Kidney (tissue), 14 donors: ENCODE data around the gene ZNF273. TPM values are rescaled to one million over a fixed set of nuclear protein-coding genes. Genes with fewer than 3 reads are reported as not detected.

Source experiments
- DNase-seq, 5 donors: peaks; one replicate each; pipeline ENCODE4 v3.0.0-alpha.2; 2013 to 2020
- FAIRE-seq: peaks from 2 replicates; lab custom pipeline; 2012; peaks lifted over from hg19 to GRCh38; lab: Jason Lieb, UNC
- H3K27ac ChIP-seq, 2 donors: one replicate each; pipeline ENCODE4 v1.7.0; 2013; ENCODE audit warnings: low read depth in 2 of 2, low read length in 2 of 2, inconsistent platforms in 1 of 2
- H3K27me3 ChIP-seq: one replicate; pipeline ENCODE4 v1.7.1; 2013; ENCODE audit warnings: low read length, inconsistent platforms; ENCODE audit not compliant: control insufficient read depth, insufficient read depth
- H3K36me3 ChIP-seq, 3 donors: one replicate each; pipeline versions ENCODE4 v1.7.0 to v1.7.1; 2013; ENCODE audit warnings: low read length in 3 of 3, control low read depth in 1 of 3, inconsistent platforms in 1 of 3; ENCODE audit not compliant: insufficient read depth in 3 of 3, control insufficient read depth in 2 of 3
- H3K4me1 ChIP-seq, 3 donors: one replicate each; pipeline versions ENCODE4 v1.7.0 to v1.7.1; 2013; ENCODE audit warnings: low read length in 3 of 3, inconsistent platforms in 1 of 3, low read depth in 1 of 3; ENCODE audit not compliant: control insufficient read depth in 2 of 3, insufficient read depth in 2 of 3
- H3K4me3 ChIP-seq, 3 donors: one replicate each; pipeline versions ENCODE4 v1.7.0 to v1.8.1; 2013; ENCODE audit warnings: low read length in 3 of 3, control low read depth in 1 of 3, inconsistent platforms in 1 of 3
- H3K9ac ChIP-seq, 3 donors: one replicate each; pipeline versions ENCODE4 v1.7.0 to v1.7.1; 2013; ENCODE audit warnings: low read length in 3 of 3, control low read depth in 1 of 3, inconsistent platforms in 1 of 3
- H3K9me3 ChIP-seq, 3 donors: one replicate each; pipeline versions ENCODE4 v1.7.0 to v1.7.1; 2013; ENCODE audit warnings: low read length in 3 of 3, control low read depth in 1 of 3, inconsistent platforms in 1 of 3; ENCODE audit not compliant: control insufficient read depth in 2 of 3, insufficient read depth in 1 of 3
- CTCF ChIP-seq: IDR thresholded peaks from 3 replicates; pipeline ENCODE4 v1.5.1; 2012; ENCODE audit warnings: mild to moderate bottlenecking, moderate library complexity, borderline replicate concordance; ENCODE audit not compliant: insufficient read depth; ENCODE audit errors: extremely low read depth
- intact Hi-C: fragments of 100-400 bp; cut with DNase I; formaldehyde crosslinking; loops from one replicate; pipeline ENCODE4 v1.11.1; 2022
- polyA plus RNA-seq: library from polyadenylated mRNA; stranded (reverse); fragments of 350-450 nt; fragmentation: Illumina TruSeq; extraction: RNeasy Lipid Tissue Mini Kit (QIAGEN cat#74804); gene quantifications from one replicate; pipeline ENCODE4 v1.2.3, GENCODE V29; 2014; ENCODE audit warnings: low read depth, low replicate concordance; ENCODE audit not compliant: insufficient read depth
- total RNA-seq: library from RNA; stranded (reverse); fragmentation: NEBNext Ultra II Directional; extraction: Animal tissue kit (Norgen Biotek cat#: 25700); gene quantifications from one replicate; pipeline ENCODE4 v1.2.1, GENCODE V29; 2021
- donor health status: control.
- donor health status: control.
- donor health status: control.
- donor health status: control.
- donor health status: control.
- donor health status: DM: yes; HTN: yes; CAD: no.
- donor health status: Normal renal cell carcinoma (clear cell type).

ZNF273 gene
- total and polyA plus RNA-seq, 2 donors from 2014 or later, result 1.7 to 5.4 TPM

GRCh38 chr7:64870656-64871055 is 32.4 kb upstream of the ZNF273 start:
- no peaks in the 10 kb centered on the region for H3K36me3 ChIP-seq
- no peak for DNase-seq
- H3K9ac ChIP-seq, result no peak overlapping the region
- H3K4me1 ChIP-seq, result no peaks in the 10 kb centered on the region
- no peak for FAIRE-seq
- H3K27me3 ChIP-seq, result no peaks in the 10 kb centered on the region
- intact Hi-C loops, result no loop called here
- H3K27ac ChIP-seq, result no peak overlapping the region
- no peak overlapping the region for H3K4me3 ChIP-seq
- H3K9me3 ChIP-seq, result no peaks in the 10 kb centered on the region
- no peak for TF ChIP-seq CTCF

- Histone ChIP-seq H3K4me1 (no peaks in the 10 kb centered on the region), H3K36me3 (no peaks in the 10 kb centered on the region), H3K9ac (no peak overlapping the region), H3K27ac (no peak overlapping the region), H3K9me3 (no peaks in the 10 kb centered on the region), H3K27me3 (no peaks in the 10 kb centered on the region), H3K4me3 (no peak overlapping the region)
- FAIRE-seq, result no peak
- DNase-seq, result peak in 1 of 5 donors; percentile 4
- no peak for TF ChIP-seq CTCF
- intact Hi-C loops, result no loop called here
Observed at GRCh38 chr7:64871761-64872160, 31.3 kb upstream of the ZNF273 start.

- intact Hi-C loops, result no loop called here
- Histone ChIP-seq H3K27me3 (no peaks in the 10 kb centered on the region), H3K4me3 (no peak overlapping the region), H3K9me3 (no peaks in the 10 kb centered on the region), H3K36me3 (no peaks in the 10 kb centered on the region), H3K9ac (no peak overlapping the region), H3K4me1 (no peaks in the 10 kb centered on the region), H3K27ac (no peak overlapping the region)
- TF ChIP-seq CTCF, result no peak
- DNase-seq, result peak in 1 of 5 donors; percentile 4
- FAIRE-seq, result no peak
Observed at GRCh38 chr7:64872351-64873154, 30.5 kb upstream of the ZNF273 start.

GRCh38 chr7:64873155-64873500 is 29.9 kb upstream of the ZNF273 start:
- no peak overlapping the region for H3K9ac ChIP-seq
- FAIRE-seq, result no peak

More at GRCh38 chr7:64873155-64873500, 29.9 kb upstream of the ZNF273 start:
- Histone ChIP-seq H3K27me3 (no peaks in the 10 kb centered on the region), H3K9me3 (no peaks in the 10 kb centered on the region), H3K4me1 (no peaks in the 10 kb centered on the region), H3K27ac (no peak overlapping the region), H3K36me3 (no peaks in the 10 kb centered on the region), H3K4me3 (no peak overlapping the region)
- intact Hi-C loops, result no loop called here
- peak in 1 of 5 donors; percentile 6 for DNase-seq
- no peak for TF ChIP-seq CTCF
